Glutamatergic neuron (in vitro differentiated cells): ENCODE measurements around the gene CISD3. TPM values are rescaled to one million over a fixed set of nuclear protein-coding genes. Genes with fewer than 3 reads are reported as not detected.

Experiments used
- DNase-seq: peaks from one replicate; pipeline ENCODE4 v3.0.0; 2022
- H3K27ac Mint-ChIP-seq: one replicate; pipeline ENCODE4 v1.8.0; 2020; ENCODE audit warnings: mild to moderate bottlenecking, mixed read lengths, inconsistent platforms; ENCODE audit not compliant: unreplicated experiment
- H3K27me3 Mint-ChIP-seq: one replicate; pipeline ENCODE4 v1.8.0; 2020; ENCODE audit warnings: mild to moderate bottlenecking, moderate library complexity, mixed read lengths, inconsistent platforms; ENCODE audit not compliant: unreplicated experiment
- H3K36me3 Mint-ChIP-seq: one replicate; pipeline ENCODE4 v1.8.0; 2020; ENCODE audit warnings: mild to moderate bottlenecking, mixed read lengths, inconsistent platforms; ENCODE audit not compliant: unreplicated experiment
- H3K4me1 Mint-ChIP-seq: one replicate; pipeline ENCODE4 v1.8.0; 2020; ENCODE audit warnings: mild to moderate bottlenecking, low read depth, mixed read lengths, inconsistent platforms; ENCODE audit not compliant: unreplicated experiment
- H3K4me3 Mint-ChIP-seq: one replicate; pipeline ENCODE4 v1.8.0; 2020; ENCODE audit warnings: mild to moderate bottlenecking, mixed read lengths, inconsistent platforms; ENCODE audit not compliant: unreplicated experiment
- H3K9me3 Mint-ChIP-seq: one replicate; pipeline ENCODE4 v1.8.0; 2020; ENCODE audit warnings: mild to moderate bottlenecking, moderate library complexity, mixed read lengths, inconsistent platforms; ENCODE audit not compliant: unreplicated experiment
- total RNA-seq: library from RNA; stranded (reverse); fragmentation: NEBNext Ultra II Directional; extraction: Animal tissue kit (Norgen Biotek cat#: 25700); gene quantifications from one replicate; pipeline ENCODE4 v1.2.1, GENCODE V29; 2021; ENCODE audit not compliant: unreplicated experiment
- TF ChIP-seq, protein P1 (sequence below): fragments of 200-600 bp; sonication (generic); IDR thresholded peaks from one replicate; pipeline ENCODE4 v1.5.0; 2021; ENCODE audit not compliant: partially characterized antibody, unreplicated experiment

CISD3 gene
- total RNA-seq, 1 donor from 2014 or later = 3.2 TPM

DNA sequence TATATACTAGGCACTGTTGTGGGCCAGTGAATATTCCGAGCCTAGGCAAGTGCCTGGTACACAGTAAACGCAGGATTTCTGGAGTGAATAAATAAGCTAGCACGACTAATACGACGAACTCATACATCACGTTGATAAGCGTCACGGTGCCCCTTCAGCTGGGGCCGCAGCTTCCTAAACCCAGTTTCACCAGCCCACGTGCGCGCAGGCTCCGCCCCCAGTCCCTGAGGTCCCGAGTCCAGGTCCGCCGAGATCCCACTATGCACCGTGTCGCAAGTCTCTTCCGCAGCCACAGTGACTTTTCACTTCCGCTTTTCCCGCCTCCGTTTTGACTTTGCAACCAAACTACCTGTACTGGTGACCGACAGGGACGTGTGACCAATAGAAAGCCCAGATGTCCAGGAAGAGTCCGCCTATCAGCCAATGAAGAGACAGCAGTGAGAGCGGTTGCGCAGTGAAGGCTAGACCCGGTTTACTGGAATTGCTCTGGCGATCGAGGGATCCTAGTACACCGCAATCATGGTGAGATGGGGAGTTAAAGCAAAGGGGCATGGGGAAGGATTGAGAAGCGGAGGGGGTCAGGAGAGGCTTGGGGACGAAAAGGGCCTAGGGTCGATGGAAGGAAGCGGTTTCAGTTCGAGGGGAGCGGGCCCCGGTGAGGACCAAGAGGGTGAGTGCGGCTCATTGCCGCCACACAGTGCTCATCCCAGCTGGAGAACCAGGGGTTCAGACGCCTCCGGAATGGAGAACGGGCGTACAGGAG lies 22.3 kb downstream of the CISD3 start, which contains the start of gene PSMB3:
PSMB3 (plus strand) TSS at position 434 of the 763 bp plus-strand sequence; CDS start at position 520, 86 bp downstream.
- peaks cover 24% of the 10 kb centered on the region for H3K27me3 Mint-ChIP-seq
- TF ChIP-seq, protein P1, sequence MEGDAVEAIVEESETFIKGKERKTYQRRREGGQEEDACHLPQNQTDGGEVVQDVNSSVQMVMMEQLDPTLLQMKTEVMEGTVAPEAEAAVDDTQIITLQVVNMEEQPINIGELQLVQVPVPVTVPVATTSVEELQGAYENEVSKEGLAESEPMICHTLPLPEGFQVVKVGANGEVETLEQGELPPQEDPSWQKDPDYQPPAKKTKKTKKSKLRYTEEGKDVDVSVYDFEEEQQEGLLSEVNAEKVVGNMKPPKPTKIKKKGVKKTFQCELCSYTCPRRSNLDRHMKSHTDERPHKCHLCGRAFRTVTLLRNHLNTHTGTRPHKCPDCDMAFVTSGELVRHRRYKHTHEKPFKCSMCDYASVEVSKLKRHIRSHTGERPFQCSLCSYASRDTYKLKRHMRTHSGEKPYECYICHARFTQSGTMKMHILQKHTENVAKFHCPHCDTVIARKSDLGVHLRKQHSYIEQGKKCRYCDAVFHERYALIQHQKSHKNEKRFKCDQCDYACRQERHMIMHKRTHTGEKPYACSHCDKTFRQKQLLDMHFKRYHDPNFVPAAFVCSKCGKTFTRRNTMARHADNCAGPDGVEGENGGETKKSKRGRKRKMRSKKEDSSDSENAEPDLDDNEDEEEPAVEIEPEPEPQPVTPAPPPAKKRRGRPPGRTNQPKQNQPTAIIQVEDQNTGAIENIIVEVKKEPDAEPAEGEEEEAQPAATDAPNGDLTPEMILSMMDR = no peak
- peak within 1 kb of the TSS; percentile 100 for H3K4me3 Mint-ChIP-seq
- H3K27ac Mint-ChIP-seq = peak within 1 kb of the TSS; percentile 87
- DNase-seq = peak; percentile 89
- H3K36me3 Mint-ChIP-seq = peaks cover 10% of the 10 kb centered on the region
- peaks cover 24% of the 10 kb centered on the region for H3K9me3 Mint-ChIP-seq
- H3K4me1 Mint-ChIP-seq = peaks cover 9% of the 10 kb centered on the region

DNA sequence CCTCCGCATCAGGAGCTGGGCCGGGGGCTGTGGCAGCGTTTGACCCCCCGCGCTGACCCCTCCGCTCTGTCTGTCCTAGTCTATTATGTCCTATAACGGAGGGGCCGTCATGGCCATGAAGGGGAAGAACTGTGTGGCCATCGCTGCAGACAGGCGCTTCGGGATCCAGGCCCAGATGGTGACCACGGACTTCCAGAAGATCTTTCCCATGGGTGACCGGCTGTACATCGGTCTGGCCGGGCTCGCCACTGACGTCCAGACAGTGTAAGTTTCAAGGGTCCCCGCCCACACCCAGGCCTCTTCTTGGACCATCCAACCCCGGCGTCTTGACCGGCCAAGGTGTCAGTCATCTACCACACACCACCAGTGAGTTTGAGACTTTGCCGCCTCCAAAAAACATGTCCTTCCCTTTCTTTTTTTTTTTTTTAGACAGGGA lies 22.9 kb downstream of the CISD3 start:
- TF ChIP-seq, protein P1 = no peak
- peak overlapping the region; percentile 38 for H3K27ac Mint-ChIP-seq
- H3K27me3 Mint-ChIP-seq = peaks cover 22% of the 10 kb centered on the region
- peaks cover 10% of the 10 kb centered on the region for H3K36me3 Mint-ChIP-seq
- peaks cover 24% of the 10 kb centered on the region for H3K9me3 Mint-ChIP-seq
- H3K4me1 Mint-ChIP-seq = peaks cover 9% of the 10 kb centered on the region
- peak overlapping the region; percentile 100 for H3K4me3 Mint-ChIP-seq
- no peak for DNase-seq

DNA sequence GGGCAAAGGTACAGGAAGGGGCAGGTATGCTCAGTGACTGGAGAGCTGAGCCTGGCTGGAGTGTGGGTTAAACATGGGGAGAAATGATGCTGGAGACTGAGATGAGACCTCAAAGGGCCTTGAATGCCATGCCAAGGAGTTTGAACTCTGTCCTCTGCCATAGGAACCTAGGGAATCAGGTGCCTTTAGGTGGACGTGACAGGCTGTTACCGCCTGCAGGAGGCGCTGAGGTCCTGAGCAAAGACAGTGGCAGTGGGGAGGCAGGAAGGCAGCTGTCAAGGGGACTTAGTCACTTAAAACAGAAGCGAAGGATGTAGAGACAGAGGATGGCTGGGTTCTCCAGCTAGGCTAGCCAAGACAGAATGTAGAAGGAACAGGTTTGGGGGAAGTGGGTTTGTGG lies 31.5 kb downstream of the CISD3 start:
- H3K36me3 Mint-ChIP-seq = no peaks in the 10 kb centered on the region
- H3K27me3 Mint-ChIP-seq = peaks cover 2% of the 10 kb centered on the region
- H3K27ac Mint-ChIP-seq = peak overlapping the region; percentile 36
- no peak overlapping the region for H3K4me3 Mint-ChIP-seq
- H3K9me3 Mint-ChIP-seq = peaks cover 2% of the 10 kb centered on the region
- TF ChIP-seq, protein P1 = peak; percentile 46
- no peaks in the 10 kb centered on the region for H3K4me1 Mint-ChIP-seq
- DNase-seq = peak; percentile 73

DNA sequence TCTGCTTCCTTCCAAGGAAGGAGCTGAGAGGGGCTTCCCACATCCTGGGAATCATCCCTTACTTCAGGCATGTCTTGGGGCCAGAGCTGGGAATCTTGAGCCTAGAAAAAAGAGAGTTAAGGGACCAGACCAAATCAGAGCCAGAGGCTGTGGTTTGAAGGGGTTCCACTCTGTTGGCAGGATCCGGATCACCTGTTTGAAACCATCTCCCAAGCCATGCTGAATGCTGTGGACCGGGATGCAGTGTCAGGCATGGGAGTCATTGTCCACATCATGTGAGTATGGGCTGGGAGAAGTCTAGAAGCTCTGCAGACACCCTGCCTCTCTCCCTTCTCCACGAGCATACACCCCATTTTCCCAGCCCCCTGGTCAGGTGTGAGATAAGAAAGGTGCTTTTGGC lies 32.1 kb downstream of the CISD3 start:
- TF ChIP-seq, protein P1 = no peak

DNA sequence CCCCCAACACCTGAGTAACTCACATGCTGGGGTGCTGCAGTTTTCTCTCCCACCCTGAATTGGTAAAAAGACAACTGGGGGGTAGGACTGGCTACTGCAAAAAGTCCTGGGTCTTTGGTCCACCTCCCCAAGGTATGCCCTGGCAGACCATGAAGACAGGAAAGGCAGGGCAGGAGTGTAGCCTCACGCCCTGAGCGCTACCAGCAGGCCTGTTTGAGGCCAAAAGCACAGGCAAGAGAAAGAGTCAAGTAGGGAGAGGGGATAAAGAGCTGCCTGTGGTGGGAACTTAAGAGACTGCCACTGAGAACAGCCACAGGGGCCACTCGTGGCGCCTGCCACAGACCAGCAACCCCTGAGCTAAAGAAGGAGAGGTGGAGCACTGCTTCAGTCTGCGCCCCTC lies 36.2 kb downstream of the CISD3 start:
- Mint-ChIP-seq H3K27me3 (peaks cover 3% of the 10 kb centered on the region), H3K4me3 (no peak overlapping the region), H3K36me3 (no peaks in the 10 kb centered on the region), H3K4me1 (no peaks in the 10 kb centered on the region), H3K27ac (no peak overlapping the region), H3K9me3 (peaks cover 5% of the 10 kb centered on the region)
- no peak for DNase-seq
- TF ChIP-seq, protein P1 = no peak

More for the DNA sequence above, 32.1 kb downstream of the CISD3 start:
- peaks cover 2% of the 10 kb centered on the region for H3K9me3 Mint-ChIP-seq
- H3K27ac Mint-ChIP-seq = no peak overlapping the region
- no peak for DNase-seq
- no peaks in the 10 kb centered on the region for H3K4me1 Mint-ChIP-seq
- peaks cover 2% of the 10 kb centered on the region for H3K27me3 Mint-ChIP-seq
- no peak overlapping the region for H3K4me3 Mint-ChIP-seq
- H3K36me3 Mint-ChIP-seq = no peaks in the 10 kb centered on the region
